ENCODE measurements around the gene ALOX15B.

GRCh38 chr17:8006836-8007680 is 31.8 kb upstream of the ALOX15B start:
- no peak for TF ChIP-seq EZH2 (optimal IDR thresholded peaks at IDR 0.05; ENCODE audit: low read depth, low read length)
- no peak for TF ChIP-seq EZH2phosphoT487 (IDR thresholded peaks at IDR 0.05; ENCODE audit: low read length)
